Smooth muscle cell (in vitro differentiated cells): Measurements from ENCODE around the gene PAXX. TPM values are rescaled to one million over a fixed set of nuclear protein-coding genes. Genes with fewer than 3 reads are reported as not detected.

Source experiments
- DNase-seq: peaks from one replicate; lab custom pipeline; 2025; ENCODE audit not compliant: unreplicated experiment; lab: John Stamatoyannopoulos, UW
- H2AFZ ChIP-seq: fragments of 200-600 bp; sonication (generic); 2 replicates; pipeline ENCODE4 v1.6.0; 2016; ENCODE audit warnings: antibody characterized with exemption, low read depth, mild to moderate bottlenecking
- H3F3A ChIP-seq: fragments of 200-600 bp; sonication (generic); 2 replicates; pipeline ENCODE4 v1.6.0; 2017; ENCODE audit warnings: antibody characterized with exemption, low read depth
- H3K27ac ChIP-seq: fragments of 200-600 bp; sonication (generic); 2 replicates; pipeline ENCODE4 v1.5.1; 2016; ENCODE audit warnings: low read depth, mild to moderate bottlenecking
- H3K27me3 ChIP-seq: fragments of 200-600 bp; sonication (generic); 2 replicates; pipeline ENCODE4 v1.6.1; 2016; ENCODE audit warnings: low read depth, mild to moderate bottlenecking
- H3K36me3 ChIP-seq: fragments of 200-600 bp; sonication (generic); 2 replicates; pipeline ENCODE4 v1.5.1; 2016; ENCODE audit warnings: low read depth
- H3K4me1 ChIP-seq: fragments of 200-600 bp; sonication (generic); 2 replicates; pipeline ENCODE4 v1.5.1; 2016; ENCODE audit warnings: low read depth
- H3K4me2 ChIP-seq: fragments of 200-600 bp; sonication (generic); 2 replicates; pipeline ENCODE4 v1.6.0; 2016; ENCODE audit warnings: mild to moderate bottlenecking
- H3K4me3 ChIP-seq: fragments of 200-600 bp; sonication (generic); 2 replicates; pipeline ENCODE4 v1.5.1; 2016; ENCODE audit warnings: mild to moderate bottlenecking
- H3K79me2 ChIP-seq: fragments of 200-600 bp; sonication (generic); 2 replicates; pipeline ENCODE4 v1.6.0; 2016; ENCODE audit warnings: low read depth, mild to moderate bottlenecking
- H3K9ac ChIP-seq: fragments of 200-600 bp; sonication (generic); 2 replicates; pipeline ENCODE4 v1.6.0; 2016; ENCODE audit warnings: low read depth
- H3K9me3 ChIP-seq: fragments of 200-600 bp; sonication (generic); replicated peaks from 2 replicates; pipeline ENCODE4 v1.5.1; 2016; ENCODE audit warnings: low read depth
- H4K20me1 ChIP-seq: fragments of 200-600 bp; sonication (generic); 2 replicates; pipeline ENCODE4 v1.6.0; 2016; ENCODE audit warnings: low read depth
- WGBS: methylation state at CpG from one replicate; pipeline ENCODE4 v1.1.7; 2016; ENCODE audit warnings: low lambda C conversion rate; 5-methylcytosine and 5-hydroxymethylcytosine counted together
- polyA plus RNA-seq: library from polyadenylated mRNA; unstranded; fragments of >200 nt; fragmentation: Nextera tagmentation; extraction: Ambion mirVana; gene quantifications from 2 replicates; pipeline ENCODE4 v1.2.1, GENCODE V29; 2016
- total RNA-seq: library from RNA; depleted of rRNA; stranded (reverse); fragments of >200 nt; gene quantifications from 2 replicates; pipeline ENCODE4 v1.2.3, GENCODE V29; 2014
- TF ChIP-seq, protein P1 (sequence below): fragments of 200-600 bp; sonication (generic); IDR thresholded peaks from 2 replicates; pipeline ENCODE4 v1.5.1; 2017; ENCODE audit warnings: borderline replicate concordance, mild to moderate bottlenecking, antibody characterized with exemption; ENCODE audit not compliant: insufficient read depth, poor library complexity, severe bottlenecking

The PAXX gene
- total and polyA plus RNA-seq, 2 experiments from 2014 or later, result 27.4 to 62.0 TPM

DNA sequence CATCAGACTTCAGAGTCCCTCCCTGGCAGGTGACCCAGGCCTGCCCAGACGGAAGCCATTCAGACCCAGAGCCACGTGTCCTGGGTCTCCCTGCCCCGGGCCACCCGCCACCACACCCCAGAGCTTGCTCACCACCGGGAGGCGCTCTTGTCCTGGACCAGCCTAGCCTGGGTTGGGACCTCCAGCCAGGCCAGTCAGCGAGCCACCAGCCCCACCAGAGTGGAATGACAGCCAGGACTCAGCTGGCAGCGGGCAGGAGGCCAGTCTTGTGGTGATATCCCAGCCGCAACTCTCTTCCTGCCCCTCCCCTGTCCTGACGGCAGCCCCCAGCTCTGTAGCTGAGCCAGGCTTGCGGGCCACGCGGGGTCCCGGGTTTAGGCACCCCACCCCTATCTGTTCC is 16.6 kb upstream of the PAXX start:
- H4K20me1 ChIP-seq, result peaks cover 9% of the 10 kb centered on the region
- WGBS, result 76% methylated on average over 14 of the region's 14 CpGs
- no peaks in the 10 kb centered on the region for H3K36me3 ChIP-seq
- TF ChIP-seq, protein P1, sequence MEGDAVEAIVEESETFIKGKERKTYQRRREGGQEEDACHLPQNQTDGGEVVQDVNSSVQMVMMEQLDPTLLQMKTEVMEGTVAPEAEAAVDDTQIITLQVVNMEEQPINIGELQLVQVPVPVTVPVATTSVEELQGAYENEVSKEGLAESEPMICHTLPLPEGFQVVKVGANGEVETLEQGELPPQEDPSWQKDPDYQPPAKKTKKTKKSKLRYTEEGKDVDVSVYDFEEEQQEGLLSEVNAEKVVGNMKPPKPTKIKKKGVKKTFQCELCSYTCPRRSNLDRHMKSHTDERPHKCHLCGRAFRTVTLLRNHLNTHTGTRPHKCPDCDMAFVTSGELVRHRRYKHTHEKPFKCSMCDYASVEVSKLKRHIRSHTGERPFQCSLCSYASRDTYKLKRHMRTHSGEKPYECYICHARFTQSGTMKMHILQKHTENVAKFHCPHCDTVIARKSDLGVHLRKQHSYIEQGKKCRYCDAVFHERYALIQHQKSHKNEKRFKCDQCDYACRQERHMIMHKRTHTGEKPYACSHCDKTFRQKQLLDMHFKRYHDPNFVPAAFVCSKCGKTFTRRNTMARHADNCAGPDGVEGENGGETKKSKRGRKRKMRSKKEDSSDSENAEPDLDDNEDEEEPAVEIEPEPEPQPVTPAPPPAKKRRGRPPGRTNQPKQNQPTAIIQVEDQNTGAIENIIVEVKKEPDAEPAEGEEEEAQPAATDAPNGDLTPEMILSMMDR, result peak; percentile 8
- H3K9ac ChIP-seq, result no peak overlapping the region
- H3F3A ChIP-seq, result no peaks in the 10 kb centered on the region
- peaks cover 4% of the 10 kb centered on the region for H3K4me1 ChIP-seq
- DNase-seq, result no peak
- no peak overlapping the region for H3K4me2 ChIP-seq
- H3K27ac ChIP-seq, result no peak overlapping the region
- H3K9me3 ChIP-seq, result no peaks in the 10 kb centered on the region
- no peaks in the 10 kb centered on the region for H3K27me3 ChIP-seq
- H3K4me3 ChIP-seq, result no peak overlapping the region
- H2AFZ ChIP-seq, result no peak overlapping the region
- H3K79me2 ChIP-seq, result no peaks in the 10 kb centered on the region

DNA sequence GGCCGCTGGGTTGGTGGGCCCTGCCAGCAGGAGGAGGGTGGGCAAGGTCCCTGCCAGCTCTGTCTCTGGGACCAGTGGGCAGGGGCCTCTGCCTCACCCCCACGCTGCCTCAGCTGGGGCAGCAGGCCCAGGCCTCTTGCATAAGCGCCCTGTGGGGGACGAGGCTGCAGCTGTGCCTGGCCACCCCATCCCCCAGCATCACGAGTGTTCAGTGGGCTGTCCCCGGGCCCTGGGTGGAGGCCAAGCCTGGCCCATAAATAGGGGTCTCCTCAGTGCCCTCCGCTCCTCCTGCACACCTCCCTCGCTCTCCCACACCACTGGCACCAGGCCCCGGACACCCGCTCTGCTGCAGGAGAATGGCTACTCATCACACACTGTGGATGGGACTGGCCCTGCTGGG is 15.0 kb upstream of the PAXX start, which contains the start of gene PTGDS:
Gene PTGDS (plus strand): TSS at position 282 of the 400 bp plus-strand sequence. CDS start 75 bp downstream, at position 357.
- no peaks in the 10 kb centered on the region for H3K79me2 ChIP-seq
- peak within 1 kb of the TSS; percentile 82 for H3K4me2 ChIP-seq
- H3K9me3 ChIP-seq, result no peaks in the 10 kb centered on the region
- H3K9ac ChIP-seq, result no peak within 1 kb of the TSS
- TF ChIP-seq, protein P1, result no peak
- H3K36me3 ChIP-seq, result no peaks in the 10 kb centered on the region
- H3K27me3 ChIP-seq, result no peaks in the 10 kb centered on the region
- peak; percentile 65 for DNase-seq
- H4K20me1 ChIP-seq, result peaks cover 9% of the 10 kb centered on the region
- no peaks in the 10 kb centered on the region for H3F3A ChIP-seq
- H3K4me1 ChIP-seq, result peaks cover 4% of the 10 kb centered on the region
- H2AFZ ChIP-seq, result peak within 1 kb of the TSS; percentile 89
- WGBS, result 52% methylated on average over 10 of the region's 10 CpGs
- peak within 1 kb of the TSS; percentile 48 for H3K4me3 ChIP-seq
- H3K27ac ChIP-seq, result no peak within 1 kb of the TSS

DNA sequence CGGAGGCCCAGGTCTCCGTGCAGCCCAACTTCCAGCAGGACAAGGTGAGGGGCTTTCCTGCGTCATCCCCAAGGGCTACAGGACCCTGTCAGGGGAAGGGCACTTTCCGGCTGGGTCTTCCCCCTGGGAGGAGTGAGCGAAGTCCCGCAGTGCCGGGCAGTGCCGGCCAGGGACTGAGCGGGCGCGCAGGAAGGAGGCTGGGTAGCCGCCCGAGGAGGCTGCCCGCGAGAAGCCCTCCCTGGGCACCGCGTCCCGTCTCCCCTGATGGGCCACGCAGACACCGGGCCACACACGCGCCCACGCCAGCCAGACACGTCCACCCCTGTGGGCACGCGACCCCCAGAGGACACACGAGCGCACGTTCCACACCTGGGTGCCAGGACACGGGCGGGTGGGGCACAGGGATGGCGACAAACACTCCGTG is 14.6 kb upstream of the PAXX start:
- peak overlapping the region; percentile 89 for H2AFZ ChIP-seq
- H3K9me3 ChIP-seq, result no peaks in the 10 kb centered on the region
- peaks cover 9% of the 10 kb centered on the region for H4K20me1 ChIP-seq
- H3K4me1 ChIP-seq, result peaks cover 4% of the 10 kb centered on the region
- peak; percentile 65 for DNase-seq
- H3K27ac ChIP-seq, result no peak overlapping the region
- no peak overlapping the region for H3K9ac ChIP-seq
- no peaks in the 10 kb centered on the region for H3K27me3 ChIP-seq
- peak overlapping the region; percentile 48 for H3K4me3 ChIP-seq
- 17% methylated on average over 33 of the region's 33 CpGs for WGBS
- no peaks in the 10 kb centered on the region for H3K36me3 ChIP-seq
- TF ChIP-seq, protein P1, result no peak
- H3K79me2 ChIP-seq, result no peaks in the 10 kb centered on the region
- H3F3A ChIP-seq, result no peaks in the 10 kb centered on the region
- H3K4me2 ChIP-seq, result peak overlapping the region; percentile 82
